Measurements from ENCODE around the gene BUD31.
"Not testable (repeated sequence)": the region's sequence is repeated elsewhere in the genome, so short reads cannot be mapped to it uniquely, and the experiment has no call there.

The BUD31 gene

GRCh38 chr7:99380823-99381663 is 27.7 kb upstream of the BUD31 start:
- peak; percentile 81 for DNase-seq

GRCh38 chr7:99381664-99382075 is 27.1 kb upstream of the BUD31 start:
- DNase-seq, result no peak

- DNase-seq, result no peak
Observed at GRCh38 chr7:99383203-99383602, 25.6 kb upstream of the BUD31 start.

- DNase-seq, result no peak
Observed at GRCh38 chr7:99383791-99384370, 24.9 kb upstream of the BUD31 start.

- no peak for DNase-seq
Observed at GRCh38 chr7:99384523-99384922, 24.2 kb upstream of the BUD31 start.

- no peak for DNase-seq
Observed at GRCh38 chr7:99385564-99385963, 23.2 kb upstream of the BUD31 start.

- no peak for DNase-seq
Observed at GRCh38 chr7:99386584-99387238, 22.1 kb upstream of the BUD31 start.

- not testable (repeated sequence) for DNase-seq
Observed at GRCh38 chr7:99387239-99387635, 21.5 kb upstream of the BUD31 start.

GRCh38 chr7:99387912-99388311 is 20.9 kb upstream of the BUD31 start:
- DNase-seq, result no peak

- no peak for DNase-seq
Observed at GRCh38 chr7:99389772-99390171, 19.0 kb upstream of the BUD31 start.

- no peak for DNase-seq
Observed at GRCh38 chr7:99390941-99391602, 17.7 kb upstream of the BUD31 start.

GRCh38 chr7:99392046-99392445 is 16.7 kb upstream of the BUD31 start:
- no peak for DNase-seq

GRCh38 chr7:99392659-99393354 is 16.0 kb upstream of the BUD31 start:
- peak; percentile 78 for DNase-seq

- DNase-seq, result no peak
Observed at GRCh38 chr7:99393355-99394187, 15.2 kb upstream of the BUD31 start.

- DNase-seq, result no peak
Observed at GRCh38 chr7:99394188-99394502, 14.6 kb upstream of the BUD31 start.

GRCh38 chr7:99395616-99396327 is 13.0 kb upstream of the BUD31 start:
- DNase-seq, result no peak

- no peak for DNase-seq
Observed at GRCh38 chr7:99396418-99397296, 12.1 kb upstream of the BUD31 start.

GRCh38 chr7:99397297-99397983 is 11.3 kb upstream of the BUD31 start:
- no peak for DNase-seq

- no peak for DNase-seq
Observed at GRCh38 chr7:99398891-99399445, 9.8 kb upstream of the BUD31 start.

Data from activated CD4-positive, CD25-positive, alpha-beta regulatory T cell treated with anti-CD3 and anti-CD28 coated beads, Interleukin-2, amount 50 U/mL, for 72 hours (primary cell).